Right ventricle myocardium inferior (tissue), 1 donor: Measurements from ENCODE around the gene SCAP. TPM values are rescaled to one million over a fixed set of nuclear protein-coding genes. Genes with fewer than 3 reads are reported as not detected.
A peak's percentile ranks its signal among the peaks of the same experiment; 100 is the strongest.

Experiments
- ATAC-seq: fragments of 200-7000 bp; cut with Tn5 transposase; one replicate; pipeline ENCODE4 v1.9.1; 2020; ENCODE audit warnings: mild to moderate bottlenecking, moderate library complexity
- DNase-seq: peaks from one replicate; pipeline ENCODE4 v3.0.0; 2021; ENCODE audit errors: missing footprints
- intact Hi-C: fragments of 100-400 bp; cut with DNase I; formaldehyde crosslinking; loops from one replicate; pipeline ENCODE4 v1.11.0; 2022
- total RNA-seq: library from RNA; stranded (reverse); fragmentation: NEBNext Ultra II Directional; extraction: Animal tissue kit (Norgen Biotek cat#: 25700); gene quantifications from one replicate; pipeline ENCODE4 v1.2.1, GENCODE V29; 2021
- donor health status: DM: no; HTN: yes; CAD: no; lungs with severe emphysema.

Gene SCAP
- total RNA-seq, 1 donor from 2014 or later = 51.7 TPM

GRCh38 chr3:47420511-47421484 is 54.9 kb downstream of the SCAP start:
- DNase-seq (peak; percentile 88), ATAC-seq (peak; percentile 81)
- intact Hi-C loops = loop anchor here (1.0 kb wide), 2 partner anchors 55 to 93 kb away; partner anchors contain the start of genes ELP6 and SCAP

GRCh38 chr3:47420044-47420430 is 55.7 kb downstream of the SCAP start:
- DNase-seq = no peak
- intact Hi-C loops = no loop called here
- ATAC-seq = no peak

GRCh38 chr3:47419083-47420043 is 56.4 kb downstream of the SCAP start:
- intact Hi-C loops = no loop called here
- DNase-seq = no peak
- ATAC-seq = no peak

- ATAC-seq (no peak), DNase-seq (no peak)
- intact Hi-C loops = no loop called here
Measured at GRCh38 chr3:47418167-47419082, 57.3 kb downstream of the SCAP start.

GRCh38 chr3:47416041-47416440 is 59.7 kb downstream of the SCAP start:
- intact Hi-C loops = no loop called here
- DNase-seq (no peak), ATAC-seq (no peak)

GRCh38 chr3:47414666-47415587 is 60.8 kb downstream of the SCAP start:
- intact Hi-C loops = no loop called here
- ATAC-seq (no peak), DNase-seq (no peak)

GRCh38 chr3:47414161-47414564 is 61.6 kb downstream of the SCAP start:
- intact Hi-C loops = no loop called here
- DNase-seq = no peak
- ATAC-seq = no peak

- DNase-seq (no peak), ATAC-seq (no peak)
- intact Hi-C loops = no loop called here
Measured at GRCh38 chr3:47413751-47414150, 62.0 kb downstream of the SCAP start.

- DNase-seq = no peak
- intact Hi-C loops = no loop called here
- no peak for ATAC-seq
Measured at GRCh38 chr3:47412842-47413520, 62.8 kb downstream of the SCAP start.

GRCh38 chr3:47412453-47412756 is 63.3 kb downstream of the SCAP start:
- intact Hi-C loops = no loop called here
- no peak for DNase-seq
- no peak for ATAC-seq

- no peak for DNase-seq
- intact Hi-C loops = no loop called here
- no peak for ATAC-seq
Measured at GRCh38 chr3:47411696-47412452, 63.9 kb downstream of the SCAP start.

- intact Hi-C loops = no loop called here
- ATAC-seq (no peak), DNase-seq (no peak)
Measured at GRCh38 chr3:47410801-47411646, 64.7 kb downstream of the SCAP start.

GRCh38 chr3:47410417-47410720 is 65.4 kb downstream of the SCAP start:
- intact Hi-C loops = no loop called here
- ATAC-seq (no peak), DNase-seq (no peak)

- DNase-seq (no peak), ATAC-seq (no peak)
- intact Hi-C loops = no loop called here
Measured at GRCh38 chr3:47409688-47410416, 65.9 kb downstream of the SCAP start.

GRCh38 chr3:47409284-47409683 is 66.5 kb downstream of the SCAP start:
- DNase-seq (no peak), ATAC-seq (no peak)
- intact Hi-C loops = no loop called here
